HG02884 (cell line): ENCODE data around the gene ACKR1.

Experiments
- ATAC-seq: cut with Tn5 transposase; IDR thresholded peaks from one replicate; pipeline ENCODE4 v1.9.1; 2021; ENCODE audit warnings: mild to moderate bottlenecking, moderate library complexity; ENCODE audit not compliant: unreplicated experiment

ACKR1 gene

DNA sequence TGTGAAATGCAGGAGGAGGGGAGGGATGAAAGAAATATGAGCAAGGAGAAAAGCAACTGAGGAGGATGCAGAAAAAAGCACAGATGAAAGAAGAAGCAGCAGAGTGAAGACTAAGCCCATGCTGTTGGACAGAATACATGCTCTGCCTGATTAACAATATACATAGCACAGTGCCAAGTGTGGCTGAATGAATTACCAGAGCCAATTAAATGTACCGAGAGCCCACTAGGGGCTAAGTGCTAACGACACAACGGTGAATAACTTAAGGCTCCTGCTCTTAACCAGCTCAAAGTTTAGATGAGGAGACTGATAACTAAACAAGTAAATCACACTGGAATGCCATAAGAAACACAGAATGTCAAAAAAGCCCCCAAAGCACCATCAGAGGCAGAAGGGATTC lies 17.6 kb upstream of the ACKR1 start:
- ATAC-seq, result no peak

DNA sequence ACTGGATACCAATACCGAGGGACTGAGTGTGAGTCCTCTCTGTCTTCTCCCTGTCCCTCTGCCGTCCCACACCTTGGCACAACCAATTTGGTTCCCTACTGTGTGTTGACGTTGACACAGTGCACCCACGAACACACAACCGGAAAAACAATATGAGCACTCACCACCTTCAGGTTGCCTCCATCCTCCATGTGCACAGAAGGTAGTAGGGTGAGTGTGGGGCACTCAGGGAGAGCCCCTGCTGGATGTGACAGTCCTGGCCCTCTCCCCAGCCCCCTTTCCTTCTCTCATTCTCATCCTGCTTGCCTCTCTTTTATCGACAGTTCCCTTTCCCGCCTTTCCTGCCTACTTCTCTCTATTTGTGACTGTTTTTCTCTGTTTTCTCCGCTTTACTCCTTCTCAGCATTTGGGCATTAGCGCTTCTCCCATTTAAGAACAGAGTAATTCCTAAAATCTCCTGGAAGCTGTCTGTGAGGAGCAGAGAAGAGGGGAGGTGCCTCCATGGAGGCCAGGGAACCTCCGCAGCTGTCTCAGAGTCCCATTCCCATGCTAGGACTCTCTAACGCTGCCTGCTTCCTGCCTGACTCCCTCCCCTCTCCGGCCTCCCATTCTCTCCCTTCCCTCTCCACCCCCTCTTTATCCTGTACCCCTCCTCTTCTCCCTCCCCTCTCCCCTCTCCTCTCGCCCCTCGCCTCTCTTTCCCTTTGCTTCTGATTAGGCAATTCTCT lies 16.9 kb upstream of the ACKR1 start:
- no peak for ATAC-seq

DNA sequence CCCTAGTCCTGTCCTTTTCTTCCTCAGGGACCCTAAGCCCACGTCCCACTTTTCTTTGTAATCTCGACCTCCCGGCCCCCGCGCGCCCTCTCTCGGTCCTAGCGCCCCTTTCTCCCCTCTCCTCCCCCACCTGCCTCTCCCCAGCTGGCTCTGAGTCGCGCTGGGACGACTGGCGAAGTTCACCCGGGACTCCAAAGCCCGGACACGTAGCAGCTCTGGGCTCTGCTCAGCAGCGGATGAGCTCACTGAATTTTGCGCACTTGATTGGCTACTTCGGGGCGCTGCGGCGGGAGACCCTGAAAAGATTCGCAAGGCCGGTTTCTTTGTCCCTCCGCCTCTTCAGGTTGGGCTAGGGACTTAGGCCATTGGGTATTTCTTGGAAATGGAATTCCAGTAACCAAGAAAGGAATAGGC lies 16.3 kb upstream of the ACKR1 start:
- peak; percentile 98 for ATAC-seq

DNA sequence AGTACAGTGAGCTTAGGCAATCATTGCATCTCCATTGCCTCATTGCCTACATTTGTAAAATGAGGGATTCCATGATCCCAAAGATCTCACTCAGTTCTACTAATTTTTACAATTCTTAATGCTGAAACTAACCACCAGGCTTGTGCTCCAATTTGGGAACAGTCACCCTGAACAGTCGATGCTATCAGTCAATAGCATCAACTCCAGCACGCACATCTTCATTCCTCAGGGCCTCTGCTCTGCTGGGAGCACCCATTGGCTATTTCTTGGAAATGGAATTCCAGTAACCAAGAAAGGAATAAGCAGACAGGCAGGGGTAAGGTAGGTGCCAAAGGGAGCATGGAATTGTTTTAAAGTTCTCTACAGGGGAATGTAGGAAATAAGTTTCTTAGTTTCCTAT lies 14.2 kb upstream of the ACKR1 start:
- no peak for ATAC-seq

DNA sequence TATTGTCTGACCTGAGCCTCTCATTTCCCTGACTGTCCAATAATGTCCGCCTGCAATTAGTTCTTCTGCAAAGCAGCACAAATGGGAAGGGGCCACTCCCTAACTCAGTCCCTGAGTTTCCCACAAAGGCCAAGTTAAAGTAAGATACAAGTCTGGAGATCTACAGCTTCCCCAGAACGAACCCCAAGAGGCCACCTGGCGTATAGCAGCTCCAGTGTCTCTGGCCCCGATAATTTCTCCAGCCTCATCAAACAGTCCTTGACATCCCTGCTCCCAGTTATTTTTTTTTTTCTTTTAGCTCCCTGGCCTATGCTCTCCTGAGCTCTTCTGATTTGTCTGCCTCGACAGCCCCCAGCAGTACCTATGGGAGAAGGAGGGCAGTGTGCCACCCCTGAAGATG lies 8.1 kb upstream of the ACKR1 start:
- ATAC-seq, result no peak

DNA sequence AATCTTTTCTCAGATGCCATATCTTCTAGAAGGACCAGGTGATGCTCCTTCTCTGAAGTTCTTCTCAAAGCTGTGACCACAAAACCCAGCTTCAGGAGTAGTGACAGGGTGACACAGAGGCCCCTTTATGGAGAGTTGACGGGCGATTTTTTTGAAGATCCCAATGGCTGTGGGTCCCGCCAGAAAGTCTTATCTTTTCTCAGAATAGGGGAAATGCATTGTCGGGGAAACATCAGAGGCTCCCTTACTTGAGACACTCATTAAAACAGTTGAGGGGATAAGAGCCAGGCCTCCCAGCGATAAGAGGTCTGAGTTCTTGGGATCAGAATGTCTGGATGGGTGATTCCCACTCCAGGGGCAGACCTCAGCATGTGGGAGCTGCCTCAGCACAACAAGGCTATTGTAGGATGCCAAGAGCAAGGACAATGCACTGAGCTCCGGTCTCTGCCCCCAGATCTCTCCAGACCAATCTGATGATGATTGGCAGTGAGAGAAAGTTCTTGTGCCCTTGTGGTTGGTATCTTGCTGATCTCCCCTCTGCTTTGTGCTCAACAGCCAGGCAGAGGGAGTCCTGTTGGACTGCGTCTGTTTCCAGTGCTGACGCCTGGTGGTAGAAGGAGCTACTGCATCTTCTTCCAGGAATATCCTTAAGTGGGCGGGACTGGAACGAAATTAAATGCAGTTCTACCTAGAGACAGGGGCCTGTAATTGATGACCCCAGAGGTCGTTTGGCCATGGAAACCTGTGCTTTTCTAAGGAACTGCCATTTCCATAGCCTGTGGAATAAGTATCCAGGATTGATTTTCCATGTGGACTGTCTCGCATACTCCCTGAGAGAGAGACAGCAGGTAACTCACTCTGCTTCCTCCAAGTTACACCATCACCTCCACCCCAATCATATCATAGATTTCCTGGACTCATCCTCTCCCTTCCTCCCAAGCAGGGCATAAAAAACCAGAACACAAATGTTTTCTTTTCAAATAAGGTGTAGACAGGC lies 6.8 kb upstream of the ACKR1 start:
- peak; percentile 87 for ATAC-seq

DNA sequence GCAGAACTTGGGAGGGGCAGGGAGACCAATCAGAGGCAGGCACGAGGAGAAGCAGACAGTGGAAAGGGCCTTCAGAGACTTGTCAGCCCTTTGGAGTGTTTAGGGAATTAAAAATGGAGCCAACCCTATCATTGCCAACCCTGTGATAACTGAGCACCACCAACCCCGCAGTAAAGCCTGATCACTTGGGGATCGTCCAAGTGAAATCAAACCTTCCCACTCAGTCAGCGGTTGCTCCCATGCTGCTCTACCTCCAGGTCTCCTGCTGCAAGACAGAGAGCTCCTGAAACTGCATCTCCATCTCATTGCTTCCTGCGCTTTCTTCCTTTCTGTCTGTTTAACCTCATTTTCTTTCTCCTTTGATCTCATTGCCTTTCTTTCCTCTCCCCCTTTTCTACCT lies 4.8 kb upstream of the ACKR1 start:
- no peak for ATAC-seq

DNA sequence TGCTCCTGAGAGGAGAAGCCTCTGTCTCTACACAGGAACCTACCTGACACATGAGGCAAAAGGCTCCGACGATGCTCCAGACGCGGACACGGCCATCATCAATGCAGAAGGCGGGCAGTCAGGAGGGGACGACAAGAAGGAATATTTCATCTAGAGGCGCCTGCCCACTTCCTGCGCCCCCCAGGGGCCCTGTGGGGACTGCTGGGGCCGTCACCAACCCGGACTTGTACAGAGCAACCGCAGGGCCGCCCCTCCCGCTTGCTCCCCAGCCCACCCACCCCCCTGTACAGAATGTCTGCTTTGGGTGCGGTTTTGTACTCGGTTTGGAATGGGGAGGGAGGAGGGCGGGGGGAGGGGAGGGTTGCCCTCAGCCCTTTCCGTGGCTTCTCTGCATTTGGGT lies 3.9 kb upstream of the ACKR1 start:
- no peak for ATAC-seq

DNA sequence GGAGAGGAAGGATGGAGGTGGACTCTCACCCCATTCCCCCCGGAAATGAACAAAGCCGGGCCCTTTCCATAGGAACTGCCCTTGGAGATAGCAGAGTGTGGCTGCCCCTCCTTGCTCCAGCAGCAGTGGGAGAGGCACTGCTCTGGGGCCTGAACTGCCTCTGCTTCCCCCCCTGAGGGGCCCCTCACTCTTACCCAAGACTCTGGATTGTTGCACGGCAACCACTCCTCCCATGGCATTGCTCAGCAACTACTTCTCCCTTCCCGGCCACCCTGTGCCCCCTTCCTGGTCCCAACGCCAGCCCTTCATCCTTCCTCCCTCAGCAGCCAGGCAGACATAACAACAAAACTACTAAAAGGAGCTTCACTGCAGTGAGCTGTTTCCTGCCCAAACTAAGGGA lies 3.0 kb upstream of the ACKR1 start:
- no peak for ATAC-seq

DNA sequence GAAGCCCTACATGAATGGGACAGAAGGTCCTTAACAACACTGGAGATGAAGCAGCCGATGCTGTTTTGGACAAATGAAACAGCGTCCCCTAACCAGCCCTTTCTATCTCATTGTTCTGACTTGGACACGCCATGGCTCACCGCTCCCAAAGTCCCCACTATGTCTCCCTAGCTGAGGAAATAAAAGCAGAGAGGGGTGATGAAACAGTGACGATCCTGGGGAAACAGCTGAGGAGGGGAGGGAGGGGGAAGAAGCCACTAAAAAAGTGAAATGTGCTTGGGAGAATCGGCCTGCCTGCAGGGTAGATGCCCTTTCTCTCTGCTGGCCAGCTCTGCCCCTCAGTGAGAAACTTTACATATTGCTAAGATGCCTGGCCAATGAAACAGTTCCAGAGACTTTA lies 1.1 kb upstream of the ACKR1 start:
- no peak for ATAC-seq

DNA sequence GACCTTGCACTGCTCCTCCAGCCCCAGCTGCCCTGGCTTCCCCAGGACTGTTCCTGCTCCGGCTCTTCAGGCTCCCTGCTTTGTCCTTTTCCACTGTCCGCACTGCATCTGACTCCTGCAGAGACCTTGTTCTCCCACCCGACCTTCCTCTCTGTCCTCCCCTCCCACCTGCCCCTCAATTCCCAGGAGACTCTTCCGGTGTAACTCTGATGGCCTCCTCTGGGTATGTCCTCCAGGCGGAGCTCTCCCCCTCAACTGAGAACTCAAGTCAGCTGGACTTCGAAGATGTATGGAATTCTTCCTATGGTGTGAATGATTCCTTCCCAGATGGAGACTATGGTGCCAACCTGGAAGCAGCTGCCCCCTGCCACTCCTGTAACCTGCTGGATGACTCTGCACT lies 550 bp downstream of the ACKR1 start:
- no peak for ATAC-seq

DNA sequence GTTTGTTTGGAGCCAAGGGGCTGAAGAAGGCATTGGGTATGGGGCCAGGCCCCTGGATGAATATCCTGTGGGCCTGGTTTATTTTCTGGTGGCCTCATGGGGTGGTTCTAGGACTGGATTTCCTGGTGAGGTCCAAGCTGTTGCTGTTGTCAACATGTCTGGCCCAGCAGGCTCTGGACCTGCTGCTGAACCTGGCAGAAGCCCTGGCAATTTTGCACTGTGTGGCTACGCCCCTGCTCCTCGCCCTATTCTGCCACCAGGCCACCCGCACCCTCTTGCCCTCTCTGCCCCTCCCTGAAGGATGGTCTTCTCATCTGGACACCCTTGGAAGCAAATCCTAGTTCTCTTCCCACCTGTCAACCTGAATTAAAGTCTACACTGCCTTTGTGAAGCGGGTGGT lies 1.4 kb downstream of the ACKR1 start:
- no peak for ATAC-seq

DNA sequence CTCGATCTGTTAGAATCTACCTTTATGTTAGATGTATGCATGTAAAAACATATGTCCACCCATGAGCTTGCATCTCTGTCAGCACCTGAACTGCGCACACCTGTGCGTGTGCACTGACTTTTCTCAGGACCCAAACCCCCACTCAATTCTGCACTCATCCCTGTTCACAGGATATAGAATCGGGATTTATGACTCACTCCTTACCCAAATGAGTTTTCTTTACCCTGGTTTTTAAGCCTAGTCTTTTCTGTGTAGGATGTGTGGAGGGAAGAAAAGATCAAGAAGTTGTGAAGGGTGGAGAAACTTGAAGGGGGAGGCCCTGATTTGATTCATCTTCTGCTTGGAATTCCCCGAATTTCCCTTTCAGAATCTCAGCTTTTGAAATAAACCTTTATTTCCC lies 2.4 kb downstream of the ACKR1 start:
- no peak for ATAC-seq

DNA sequence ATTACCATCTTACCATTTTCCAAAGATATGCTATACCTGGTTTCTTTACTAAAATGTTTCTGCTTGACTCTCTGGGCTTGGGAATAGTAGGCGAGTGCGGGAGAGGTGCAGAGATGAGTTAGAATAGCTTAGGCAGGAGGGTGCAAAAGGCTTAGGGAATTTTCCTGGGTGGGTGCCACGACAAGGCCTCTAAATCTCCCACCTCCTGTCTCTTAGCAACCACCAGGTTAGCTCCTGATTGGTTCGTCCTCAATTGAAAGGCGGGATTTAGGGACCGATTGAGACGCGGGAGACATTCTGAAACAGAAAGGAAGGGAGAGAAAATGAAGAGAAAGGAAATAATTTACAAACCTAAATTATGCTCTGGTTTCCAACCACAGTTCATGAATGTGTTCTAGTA lies 3.1 kb downstream of the ACKR1 start:
- ATAC-seq, result no peak

DNA sequence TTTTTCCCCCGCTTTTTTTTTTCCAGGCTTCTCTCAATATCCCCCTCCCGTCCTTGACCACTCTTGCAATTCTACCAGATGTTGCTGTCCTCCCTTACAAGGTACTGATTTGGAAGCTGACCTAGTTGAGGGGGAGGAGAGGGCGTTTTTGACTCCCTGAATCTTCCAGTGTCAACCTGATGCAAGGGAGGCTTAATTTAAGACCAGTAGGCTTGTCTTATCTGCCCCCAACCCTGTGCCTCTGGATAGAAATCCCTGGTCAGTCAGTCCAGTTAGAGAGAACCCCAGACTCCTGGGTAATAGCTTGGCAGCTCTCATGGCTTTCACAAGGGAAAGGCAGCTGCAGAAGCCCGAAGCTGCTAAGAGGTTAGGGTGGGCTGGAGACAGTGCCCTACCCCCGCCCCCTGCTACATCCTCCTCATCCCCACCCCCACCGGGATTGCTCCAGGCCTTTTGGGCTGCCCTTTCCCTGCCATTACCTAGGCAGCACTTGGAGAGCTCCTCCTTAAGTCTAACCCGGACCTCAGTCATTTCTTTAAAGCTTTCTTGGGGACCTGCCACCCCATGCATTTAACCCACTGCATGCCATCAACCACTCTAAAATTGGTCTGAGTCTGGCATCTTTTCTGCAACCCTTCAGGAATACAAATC lies 3.6 kb downstream of the ACKR1 start:
- ATAC-seq, result no peak

DNA sequence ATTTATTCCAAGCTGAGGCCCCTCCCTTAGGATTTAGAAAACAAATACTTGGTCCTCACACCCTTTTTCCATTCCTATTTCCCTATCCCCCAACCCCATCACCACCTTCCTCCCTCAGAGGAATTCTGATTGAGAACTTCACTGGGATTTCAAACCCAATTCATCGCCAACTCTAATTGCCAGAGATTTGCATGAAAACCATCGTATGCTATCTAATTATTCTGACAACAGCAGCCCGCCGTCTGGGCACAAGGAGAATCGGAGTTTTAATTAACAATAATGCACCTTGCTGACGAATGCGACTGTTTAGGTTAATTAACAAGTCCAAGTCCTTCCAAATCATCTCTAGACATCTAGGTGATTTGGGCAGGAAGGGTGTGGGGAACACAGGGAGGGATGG lies 4.4 kb downstream of the ACKR1 start:
- ATAC-seq, result no peak

DNA sequence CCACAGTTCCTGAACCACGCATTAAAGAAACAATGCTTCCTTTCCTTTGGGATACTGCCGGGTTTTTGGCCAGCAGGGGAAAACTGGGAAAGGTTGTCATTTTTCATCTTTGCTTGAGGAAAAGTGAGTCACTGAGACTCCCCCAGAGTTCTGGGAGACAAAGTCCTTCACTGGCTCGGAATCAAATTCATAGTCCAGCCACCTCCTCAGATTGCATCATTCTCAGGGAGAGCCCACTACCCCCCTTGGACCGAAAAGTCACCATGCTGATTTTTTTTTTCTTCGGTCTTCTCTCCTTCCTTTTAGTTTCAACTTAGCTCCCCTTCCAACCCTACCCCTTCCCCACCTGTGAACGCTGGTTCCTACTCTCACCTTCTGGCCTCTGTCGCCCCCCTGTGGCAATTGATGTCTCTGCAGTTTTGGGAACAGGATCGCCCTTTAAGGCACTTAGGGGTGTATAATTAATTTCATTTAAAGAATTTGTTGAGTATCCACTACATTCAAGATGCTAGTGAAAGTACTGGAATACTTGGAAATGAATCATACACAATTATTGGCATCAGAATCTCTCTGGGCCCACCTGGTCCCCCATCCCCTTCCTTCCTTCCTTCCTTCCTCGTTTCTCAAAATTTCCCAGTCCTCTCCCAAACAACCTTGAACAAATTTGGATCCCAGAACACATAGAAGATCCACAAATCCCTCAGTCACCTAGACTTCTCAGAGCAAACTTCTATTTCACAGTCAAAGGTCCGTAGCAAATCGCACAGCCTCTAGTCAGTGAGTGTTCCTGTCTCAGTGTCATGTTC lies 6.9 kb downstream of the ACKR1 start:
- ATAC-seq, result no peak

DNA sequence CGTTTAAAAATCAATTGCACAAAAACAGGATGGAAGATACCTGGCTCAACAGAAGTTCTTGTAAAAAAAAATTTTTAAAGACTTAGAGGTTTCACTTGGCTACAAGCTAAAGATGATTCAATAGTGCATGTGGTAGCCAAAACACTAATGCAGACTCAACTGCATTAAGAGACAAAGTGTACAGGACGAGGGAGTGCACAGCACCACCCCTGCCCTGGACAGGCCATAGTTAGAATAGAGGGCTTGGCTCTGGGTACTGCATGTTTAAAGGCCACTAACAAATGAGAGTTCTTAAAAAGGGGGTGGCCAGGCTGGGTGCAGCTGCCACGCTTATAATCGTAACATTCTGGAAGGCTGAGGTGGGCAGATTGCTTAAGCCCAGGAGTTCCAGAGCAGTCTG lies 7.9 kb downstream of the ACKR1 start:
- ATAC-seq, result no peak

DNA sequence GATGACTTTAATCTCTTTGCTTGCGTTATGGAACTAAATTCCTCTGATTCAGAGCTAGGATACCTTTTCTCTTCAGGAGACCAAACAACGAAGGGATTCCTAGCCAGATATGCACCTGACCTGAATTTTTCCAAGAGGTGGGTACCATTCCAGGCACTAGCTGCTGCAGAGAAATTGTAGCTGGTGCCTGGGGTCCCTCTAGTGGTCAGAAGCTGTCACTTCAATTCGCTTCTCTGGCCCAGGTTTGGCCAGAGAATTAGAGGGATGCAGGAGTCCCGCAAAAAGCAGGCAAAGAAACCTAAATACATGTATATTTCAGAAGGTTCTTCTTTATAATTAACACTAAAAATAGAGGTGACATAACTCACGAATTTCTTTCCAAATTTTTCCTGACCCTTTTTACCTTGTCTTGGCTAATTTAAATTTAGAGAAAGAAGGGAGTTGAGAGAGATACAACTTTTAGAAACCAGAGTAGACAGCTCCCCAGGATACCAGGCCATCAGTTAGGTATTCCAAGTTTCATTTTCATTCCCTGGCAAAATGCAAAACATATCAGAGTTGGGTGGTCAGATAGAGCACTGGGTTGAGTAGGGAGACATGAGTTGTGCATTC lies 9.6 kb downstream of the ACKR1 start:
- no peak for ATAC-seq
